GM23338 (cell line): ENCODE measurements around the gene PRR12. TPM values are rescaled to one million over a fixed set of nuclear protein-coding genes. Genes with fewer than 3 reads are reported as not detected.

ENCODE experiments used
- ATAC-seq: fragments of 200-7000 bp; cut with Tn5 transposase; 3 replicates; pipeline ENCODE4 v1.9.1; 2020
- DNase-seq: peaks from one replicate; pipeline ENCODE4 v3.0.0-alpha.2; 2015; ENCODE audit warnings: low spot score
- H2AFZ ChIP-seq: fragments of 200-600 bp; sonication (generic); 2 replicates; pipeline ENCODE4 v1.8.0; 2016; ENCODE audit warnings: antibody characterized with exemption, mild to moderate bottlenecking, moderate library complexity
- H3F3A ChIP-seq: fragments of 200-600 bp; sonication (generic); replicated peaks from 2 replicates; pipeline ENCODE4 v1.8.0; 2017; ENCODE audit warnings: antibody characterized with exemption, mixed run types, low read depth
- H3K27ac ChIP-seq: fragments of 200-600 bp; sonication (generic); 2 replicates; pipeline ENCODE4 v1.6.1; 2016; ENCODE audit warnings: low read depth
- H3K27me3 ChIP-seq: fragments of 200-600 bp; sonication (generic); 2 replicates; pipeline ENCODE4 v1.8.0; 2016; ENCODE audit warnings: mild to moderate bottlenecking, mixed run types, moderate library complexity; ENCODE audit not compliant: insufficient read depth
- H3K36me3 ChIP-seq: fragments of 200-600 bp; sonication (generic); 2 replicates; pipeline ENCODE4 v1.8.0; 2016; ENCODE audit warnings: mild to moderate bottlenecking; ENCODE audit not compliant: insufficient read depth
- H3K4me1 ChIP-seq: fragments of 200-600 bp; sonication (generic); 2 replicates; pipeline ENCODE4 v1.8.0; 2016; ENCODE audit warnings: mild to moderate bottlenecking, moderate library complexity; ENCODE audit not compliant: insufficient read depth
- H3K4me2 ChIP-seq: fragments of 200-600 bp; sonication (generic); 2 replicates; pipeline ENCODE4 v1.7.1; 2017; ENCODE audit warnings: mixed run types
- H3K4me3 ChIP-seq: fragments of 200-600 bp; sonication (generic); 2 replicates; pipeline ENCODE4 v1.6.1; 2016; ENCODE audit warnings: mixed run types
- H3K79me2 ChIP-seq: fragments of 200-600 bp; sonication (generic); replicated peaks from 2 replicates; pipeline ENCODE4 v1.8.0; 2017; ENCODE audit warnings: mild to moderate bottlenecking; ENCODE audit not compliant: insufficient read depth
- H3K9me2 ChIP-seq: fragments of 200-600 bp; sonication (generic); 2 replicates; pipeline ENCODE4 v1.8.0; 2017; ENCODE audit not compliant: insufficient read depth
- H4K20me1 ChIP-seq: fragments of 200-600 bp; sonication (generic); replicated peaks from 2 replicates; pipeline ENCODE4 v1.8.0; 2017; ENCODE audit warnings: mild to moderate bottlenecking; ENCODE audit not compliant: insufficient read depth
- H3K27ac Mint-ChIP-seq: 2 replicates; pipeline ENCODE4 v1.8.0; 2020; ENCODE audit warnings: inconsistent platforms, mild to moderate bottlenecking, moderate library complexity, mixed read lengths
- H3K27me3 Mint-ChIP-seq: 3 replicates; pipeline ENCODE4 v1.8.0; 2022; ENCODE audit warnings: low read depth, mild to moderate bottlenecking, moderate library complexity, mixed read lengths, inconsistent platforms; ENCODE audit not compliant: insufficient read depth, poor library complexity
- H3K36me3 Mint-ChIP-seq: 3 replicates; pipeline ENCODE4 v1.8.0; 2021; ENCODE audit warnings: low read depth, mild to moderate bottlenecking, inconsistent platforms, moderate library complexity, mixed read lengths
- H3K4me1 Mint-ChIP-seq: 3 replicates; pipeline ENCODE4 v1.8.0; 2020; ENCODE audit warnings: mild to moderate bottlenecking, inconsistent platforms, mixed read lengths
- H3K4me3 Mint-ChIP-seq: 3 replicates; pipeline ENCODE4 v1.8.0; 2021; ENCODE audit warnings: moderate library complexity, mild to moderate bottlenecking, inconsistent platforms, mixed read lengths
- H3K9me3 Mint-ChIP-seq: 3 replicates; pipeline ENCODE4 v1.8.0; 2020; ENCODE audit warnings: moderate library complexity, mild to moderate bottlenecking, inconsistent platforms, mixed read lengths
- JUNB ChIP-seq: IDR thresholded peaks from one replicate; pipeline ENCODE4 v1.6.1; 2016; ENCODE audit warnings: antibody characterized with exemption; ENCODE audit not compliant: unreplicated experiment
- POLR2AphosphoS5 ChIP-seq: IDR thresholded peaks from 2 replicates; pipeline ENCODE4 v1.6.1; 2016; ENCODE audit warnings: antibody characterized with exemption, low read depth
- ZNF462 ChIP-seq: fragments of 250-450 bp; sonication (Bioruptor Pico); IDR thresholded peaks from 2 replicates; pipeline ENCODE4 v1.5.0; 2020; ENCODE audit warnings: mild to moderate bottlenecking, moderate library complexity
- polyA plus RNA-seq: library from polyadenylated mRNA; unstranded; fragments of >200 nt; fragmentation: Nextera tagmentation; extraction: Ambion mirVana; gene quantifications from 2 replicates; pipeline ENCODE4 v1.2.1, GENCODE V29; 2016
- total RNA-seq: library from RNA; depleted of rRNA; stranded (reverse); fragments of >200 nt; shearing (Covaris generic); gene quantifications from 2 replicates; pipeline ENCODE4 v1.2.3, GENCODE V29; 2014

The PRR12 gene
- total and polyA plus RNA-seq, 2 experiments from 2014 or later: 8.6 to 41.6 TPM

- TF ChIP-seq ZNF462 (CRISPR knock-in tag): 0 out of 2 replicates have a peak, but pooled peaks have one; percentile 13
These were observed 10.5 kb upstream of the PRR12 start, which contains the start of gene NOSIP (continued) for GRCh38 chr19:49580264-49581006.

GRCh38 chr19:49581007-49581508, 9.9 kb upstream of the PRR12 start, which contains the start of gene PRRG2:
Gene PRRG2 (plus strand): TSS chr19:49581316. CDS start chr19:49583220, 1,904 bp downstream.
- peaks cover 42% of the 10 kb centered on the region for H3K79me2 ChIP-seq
- no peak for TF ChIP-seq JUNB
- peak; percentile 40; the same call in 1 of the 2 replicates for TF ChIP-seq POLR2AphosphoS5
- 0 out of 3 replicates have a peak, but pooled peaks cover 2% of the 10 kb centered on the region for H3K36me3 Mint-ChIP-seq
- H3K9me2 ChIP-seq: no peaks in the 10 kb centered on the region
- peaks cover 25% of the 10 kb centered on the region for H3K4me1 ChIP-seq
- H3K27me3 ChIP-seq: no peaks in the 10 kb centered on the region
- no peaks in the 10 kb centered on the region for H3K36me3 ChIP-seq
- H3K4me3 ChIP-seq: peak within 1 kb of the TSS; percentile 76
- peak; percentile 60 for ATAC-seq
- H3K27me3 Mint-ChIP-seq: peaks cover 6% of the 10 kb centered on the region
- H3K4me3 Mint-ChIP-seq: peak within 1 kb of the TSS; percentile 96
- no peaks in the 10 kb centered on the region for H3K9me3 Mint-ChIP-seq
- H3K27ac ChIP-seq: peak within 1 kb of the TSS; percentile 83
- H3F3A ChIP-seq: peaks cover 10% of the 10 kb centered on the region; the same call in 1 of the 2 replicates
- H4K20me1 ChIP-seq: peaks cover 3% of the 10 kb centered on the region; the same call in 1 of the 2 replicates
- DNase-seq: peak; percentile 86
- H3K27ac Mint-ChIP-seq: peak within 1 kb of the TSS; percentile 97
- peak within 1 kb of the TSS; percentile 84 for H3K4me2 ChIP-seq
- peaks cover 25% of the 10 kb centered on the region for H3K4me1 Mint-ChIP-seq
- H2AFZ ChIP-seq: peak within 1 kb of the TSS; percentile 72
